GM12878 (cell line): ENCODE results near the gene TRPT1. TPM values are rescaled to one million over a fixed set of nuclear protein-coding genes. Genes with fewer than 3 reads are reported as not detected.
A peak's percentile ranks its signal among the peaks of the same experiment; 100 is the strongest.

Experiments
- BCL11A ChIP-seq: IDR thresholded peaks from 2 replicates; pipeline ENCODE4 v1.6.1; 2011; ENCODE audit warnings: low read depth, low read length
- BCL3 ChIP-seq: IDR thresholded peaks from 2 replicates; pipeline ENCODE4 v1.6.1; 2011; ENCODE audit warnings: borderline replicate concordance, low read depth, mild to moderate bottlenecking, moderate library complexity, low read length; ENCODE audit not compliant: insufficient read depth, poor library complexity, severe bottlenecking
- CBX5 ChIP-seq: sonication (generic); IDR thresholded peaks from 2 replicates; pipeline ENCODE4 v1.6.1; 2016; ENCODE audit warnings: low read depth, moderate library complexity, mild to moderate bottlenecking, inconsistent platforms
- E2F8 ChIP-seq: fragments of 450-650 bp; IDR thresholded peaks from 2 replicates; pipeline ENCODE4 v1.6.1; 2018; ENCODE audit warnings: mild to moderate bottlenecking, low read depth, moderate library complexity; ENCODE audit not compliant: partially characterized antibody
- FOXM1 ChIP-seq: IDR thresholded peaks from 2 replicates; pipeline ENCODE4 v1.6.1; 2012; ENCODE audit warnings: low read depth, mild to moderate bottlenecking, inconsistent platforms, low read length, moderate library complexity
- JUNB ChIP-seq: IDR thresholded peaks from 2 replicates; pipeline ENCODE4 v1.6.1; 2016; ENCODE audit warnings: antibody characterized with exemption, mild to moderate bottlenecking
- JUND ChIP-seq: IDR thresholded peaks from 2 replicates; pipeline ENCODE4 v1.6.1; 2012; ENCODE audit warnings: low read depth, mild to moderate bottlenecking, low read length, improper control_type of control experiment, moderate library complexity
- LARP7 ChIP-seq: fragments of 450-650 bp; IDR thresholded peaks from 2 replicates; pipeline ENCODE4 v1.6.1; 2017; ENCODE audit warnings: mild to moderate bottlenecking
- MTA3 ChIP-seq: IDR thresholded peaks from 2 replicates; pipeline ENCODE4 v1.6.1; 2012; ENCODE audit warnings: low read length, inconsistent platforms, borderline replicate concordance
- NFYB ChIP-seq: IDR thresholded peaks from 2 replicates; pipeline ENCODE4 v1.6.1; 2011; ENCODE audit warnings: low read depth, mild to moderate bottlenecking, low read length, improper control_type of control experiment, moderate library complexity; ENCODE audit not compliant: insufficient read depth
- RAD51 ChIP-seq: fragments of 450-650 bp; IDR thresholded peaks from 2 replicates; pipeline ENCODE4 v1.6.1; 2016; ENCODE audit warnings: moderate library complexity, mild to moderate bottlenecking, inconsistent platforms
- RELA ChIP-seq: fragments of 450-650 bp; IDR thresholded peaks from 2 replicates; pipeline ENCODE4 v1.8.0; 2014; ENCODE audit warnings: borderline replicate concordance; ENCODE audit not compliant: partially characterized antibody
- SRF ChIP-seq, 2 experiments: IDR thresholded peaks; 2 replicates each; pipeline ENCODE4 v1.6.1; 2011; ENCODE audit warnings: low read depth in 2 of 2, low read length in 2 of 2, mild to moderate bottlenecking in 1 of 2, moderate library complexity in 1 of 2
- TCF12 ChIP-seq: IDR thresholded peaks from 2 replicates; pipeline ENCODE4 v1.6.1; 2011; ENCODE audit warnings: low read depth, mild to moderate bottlenecking, low read length
- polyA plus RNA-seq, 11 experiments: library from polyadenylated mRNA; depleted of rRNA in 4 of 11; unstranded in 6 of 11; stranded (reverse) in 5 of 11; fragments of >200 nt; fragmentation: Nextera tagmentation in 4 of 11; fragmentation: Illumina TruSeq in 1 of 11; extraction: Ambion mirVana in 4 of 11; extraction: Trizol in 1 of 11; gene quantifications; 1 replicate in 1 of 11; 2 replicates in 10 of 11; pipeline versions ENCODE4 v1.2.1 to v1.2.3, GENCODE V29; 2011 to 2016; ENCODE audit warnings: inconsistent platforms in 2 of 11, missing spikeins in 2 of 11, low read depth in 1 of 11
- total RNA-seq, 4 experiments: library from RNA; depleted of rRNA in 3 of 4; stranded (reverse); fragments of >200 nt in 3 of 4; fragmentation: Illumina TruSeq in 1 of 4; extraction: Trizol in 1 of 4; gene quantifications; 2 replicates each; pipeline versions ENCODE4 v1.2.1 to v1.2.3, GENCODE V29; 2013 to 2021

The TRPT1 gene
- total and polyA plus RNA-seq, 10 of the 15 experiments (the other 5 are each of a cell fraction or from before 2014, with no cell fraction given): 7.1 to 63.0 (median 31.4) TPM

GRCh38 chr11:64245401-64245796, 19.4 kb upstream of the TRPT1 start (continued):
- TF ChIP-seq SRF (IDR thresholded peaks at IDR 0.05; ENCODE audit: low read depth in 2 of 2, low read length in 2 of 2): no peak
- no peak for TF ChIP-seq RAD51
- no peak for TF ChIP-seq CBX5
- no peak for TF ChIP-seq LARP7
- no peak for TF ChIP-seq FOXM1
- no peak for TF ChIP-seq MTA3
- TF ChIP-seq RELA: no peak
- TF ChIP-seq NFYB: no peak
- no peak for TF ChIP-seq JUND
- TF ChIP-seq BCL3: peak; percentile 10
- 0 out of 2 replicates have a peak, but pooled peaks have one; percentile 8 for TF ChIP-seq BCL11A
- 0 out of 2 replicates have a peak, but pooled peaks have one; percentile 35 for TF ChIP-seq TCF12
- TF ChIP-seq JUNB: no peak
- TF ChIP-seq E2F8: no peak
